Glutamatergic neuron (in vitro differentiated cells): Measurements from ENCODE around the gene CCDC154. TPM values are rescaled to one million over a fixed set of nuclear protein-coding genes. Genes with fewer than 3 reads are reported as not detected.

Experiments
- DNase-seq: peaks from one replicate; pipeline ENCODE4 v3.0.0; 2022
- H3K27ac Mint-ChIP-seq: one replicate; pipeline ENCODE4 v1.8.0; 2020; ENCODE audit warnings: mild to moderate bottlenecking, mixed read lengths, inconsistent platforms; ENCODE audit not compliant: unreplicated experiment
- H3K27me3 Mint-ChIP-seq: one replicate; pipeline ENCODE4 v1.8.0; 2020; ENCODE audit warnings: mild to moderate bottlenecking, moderate library complexity, mixed read lengths, inconsistent platforms; ENCODE audit not compliant: unreplicated experiment
- H3K36me3 Mint-ChIP-seq: one replicate; pipeline ENCODE4 v1.8.0; 2020; ENCODE audit warnings: mild to moderate bottlenecking, mixed read lengths, inconsistent platforms; ENCODE audit not compliant: unreplicated experiment
- H3K4me1 Mint-ChIP-seq: one replicate; pipeline ENCODE4 v1.8.0; 2020; ENCODE audit warnings: mild to moderate bottlenecking, low read depth, mixed read lengths, inconsistent platforms; ENCODE audit not compliant: unreplicated experiment
- H3K4me3 Mint-ChIP-seq: one replicate; pipeline ENCODE4 v1.8.0; 2020; ENCODE audit warnings: mild to moderate bottlenecking, mixed read lengths, inconsistent platforms; ENCODE audit not compliant: unreplicated experiment
- H3K9me3 Mint-ChIP-seq: one replicate; pipeline ENCODE4 v1.8.0; 2020; ENCODE audit warnings: mild to moderate bottlenecking, moderate library complexity, mixed read lengths, inconsistent platforms; ENCODE audit not compliant: unreplicated experiment
- total RNA-seq: library from RNA; stranded (reverse); fragmentation: NEBNext Ultra II Directional; extraction: Animal tissue kit (Norgen Biotek cat#: 25700); gene quantifications from one replicate; pipeline ENCODE4 v1.2.1, GENCODE V29; 2021; ENCODE audit not compliant: unreplicated experiment
- TF ChIP-seq, protein P1 (sequence below): fragments of 200-600 bp; sonication (generic); IDR thresholded peaks from one replicate; pipeline ENCODE4 v1.5.0; 2021; ENCODE audit not compliant: partially characterized antibody, unreplicated experiment

CCDC154 gene
- total RNA-seq, 1 donor from 2014 or later, result 4.2 TPM

- H3K36me3 Mint-ChIP-seq, result no peaks in the 10 kb centered on the region
- no peak overlapping the region for H3K27ac Mint-ChIP-seq
- DNase-seq, result peak; percentile 16
- H3K27me3 Mint-ChIP-seq, result peaks cover 3% of the 10 kb centered on the region
- TF ChIP-seq, protein P1, sequence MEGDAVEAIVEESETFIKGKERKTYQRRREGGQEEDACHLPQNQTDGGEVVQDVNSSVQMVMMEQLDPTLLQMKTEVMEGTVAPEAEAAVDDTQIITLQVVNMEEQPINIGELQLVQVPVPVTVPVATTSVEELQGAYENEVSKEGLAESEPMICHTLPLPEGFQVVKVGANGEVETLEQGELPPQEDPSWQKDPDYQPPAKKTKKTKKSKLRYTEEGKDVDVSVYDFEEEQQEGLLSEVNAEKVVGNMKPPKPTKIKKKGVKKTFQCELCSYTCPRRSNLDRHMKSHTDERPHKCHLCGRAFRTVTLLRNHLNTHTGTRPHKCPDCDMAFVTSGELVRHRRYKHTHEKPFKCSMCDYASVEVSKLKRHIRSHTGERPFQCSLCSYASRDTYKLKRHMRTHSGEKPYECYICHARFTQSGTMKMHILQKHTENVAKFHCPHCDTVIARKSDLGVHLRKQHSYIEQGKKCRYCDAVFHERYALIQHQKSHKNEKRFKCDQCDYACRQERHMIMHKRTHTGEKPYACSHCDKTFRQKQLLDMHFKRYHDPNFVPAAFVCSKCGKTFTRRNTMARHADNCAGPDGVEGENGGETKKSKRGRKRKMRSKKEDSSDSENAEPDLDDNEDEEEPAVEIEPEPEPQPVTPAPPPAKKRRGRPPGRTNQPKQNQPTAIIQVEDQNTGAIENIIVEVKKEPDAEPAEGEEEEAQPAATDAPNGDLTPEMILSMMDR, result no peak
- no peak overlapping the region for H3K4me3 Mint-ChIP-seq
- peaks cover 2% of the 10 kb centered on the region for H3K4me1 Mint-ChIP-seq
- H3K9me3 Mint-ChIP-seq, result peaks cover 3% of the 10 kb centered on the region
Measured at GRCh38 chr16:1436731-1437355, 7.5 kb downstream of the CCDC154 start.

GRCh38 chr16:1435921-1436697 is 8.2 kb downstream of the CCDC154 start:
- Mint-ChIP-seq H3K27ac (no peak overlapping the region), H3K9me3 (peaks cover 3% of the 10 kb centered on the region), H3K4me1 (peaks cover 2% of the 10 kb centered on the region), H3K36me3 (no peaks in the 10 kb centered on the region), H3K27me3 (peaks cover 3% of the 10 kb centered on the region), H3K4me3 (no peak overlapping the region)
- peak; percentile 41 for DNase-seq
- TF ChIP-seq, protein P1, result no peak

DNA sequence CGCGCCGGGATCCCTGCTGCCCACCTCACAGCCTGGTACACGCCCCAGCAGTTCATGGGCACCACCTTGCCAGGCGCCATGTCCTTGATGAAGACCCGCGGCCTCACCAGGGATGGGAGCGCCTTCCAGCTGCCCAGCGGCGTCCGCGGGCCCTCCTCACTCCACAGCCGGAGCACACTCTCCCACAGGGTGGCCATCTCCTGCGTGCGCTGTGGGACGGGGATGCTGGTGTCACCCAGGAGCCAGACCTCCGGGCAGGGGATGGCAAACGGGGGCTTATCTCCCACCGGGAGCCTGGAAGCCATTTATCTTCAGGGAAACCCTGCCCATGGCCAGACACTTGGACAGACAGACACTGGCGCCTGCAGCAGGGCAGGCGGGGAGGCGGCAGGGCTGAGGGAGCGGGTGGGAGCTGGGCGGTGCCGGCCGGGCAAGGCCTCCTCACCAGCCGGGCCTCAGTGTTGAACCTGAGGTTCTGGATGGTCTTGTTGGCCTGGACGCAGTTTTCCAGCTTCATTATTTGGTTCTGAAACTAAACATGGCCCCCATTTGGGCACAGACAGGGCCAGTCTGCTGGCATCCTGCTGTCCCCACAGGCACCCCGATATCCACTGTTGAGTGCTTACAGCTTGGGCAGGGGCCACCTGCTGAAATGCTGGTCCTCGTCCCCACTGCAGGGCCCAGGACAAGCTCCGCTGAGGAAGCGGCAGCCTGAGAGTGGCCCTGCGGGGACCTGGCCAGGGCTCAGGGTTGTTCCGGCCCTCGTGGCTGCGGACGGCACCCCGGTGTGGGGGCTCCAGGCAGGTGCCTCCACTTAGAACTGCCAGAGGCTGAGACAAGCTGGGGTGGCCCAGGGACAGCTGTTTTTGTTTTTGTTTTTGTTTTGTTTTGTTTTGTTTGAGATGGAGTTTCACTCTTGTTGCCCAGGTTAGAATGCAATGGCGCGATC is 9.4 kb downstream of the CCDC154 start:
- peak; percentile 12 for DNase-seq
- Mint-ChIP-seq H3K27ac (no peak overlapping the region), H3K9me3 (peaks cover 3% of the 10 kb centered on the region), H3K36me3 (no peaks in the 10 kb centered on the region), H3K4me1 (peaks cover 2% of the 10 kb centered on the region), H3K4me3 (no peak overlapping the region), H3K27me3 (peaks cover 3% of the 10 kb centered on the region)
- TF ChIP-seq, protein P1, result no peak

DNA sequence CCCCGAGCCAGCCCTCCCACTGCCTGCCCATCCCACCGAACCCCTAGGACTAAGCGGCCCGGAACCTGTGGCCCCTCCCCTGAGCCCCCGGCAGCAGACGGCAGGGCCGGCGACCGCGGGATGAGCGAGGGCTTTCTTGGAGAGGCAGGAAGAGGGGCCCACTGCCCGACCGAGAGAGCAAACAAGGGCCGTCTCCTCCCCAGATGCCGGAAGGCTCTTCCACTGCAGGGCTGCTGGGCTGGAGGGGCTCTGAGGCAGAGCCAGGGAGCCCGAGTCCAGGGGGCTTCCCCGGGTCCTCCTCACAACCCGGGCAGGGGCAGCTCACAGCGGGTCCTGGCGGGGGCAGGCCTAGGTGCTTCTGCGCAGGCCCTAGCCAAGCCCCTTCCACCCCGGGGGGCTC is 10.6 kb downstream of the CCDC154 start:
- peak; percentile 16 for DNase-seq
- no peak overlapping the region for H3K27ac Mint-ChIP-seq
- peaks cover 2% of the 10 kb centered on the region for H3K4me1 Mint-ChIP-seq
- no peaks in the 10 kb centered on the region for H3K36me3 Mint-ChIP-seq
- H3K27me3 Mint-ChIP-seq, result peaks cover 5% of the 10 kb centered on the region
- TF ChIP-seq, protein P1, result no peak
- H3K4me3 Mint-ChIP-seq, result no peak overlapping the region
- no peaks in the 10 kb centered on the region for H3K9me3 Mint-ChIP-seq
